OCI-LY7 (cell line): ENCODE data around the gene S1PR1. TPM values are rescaled to one million over a fixed set of nuclear protein-coding genes. Genes with fewer than 3 reads are reported as not detected.

Experiments used
- BruUV-seq: library from RNA; stranded (reverse); fragments of 400-500 nt; replicated peaks from 2 replicates; lab custom pipeline; 2021; lab: Mats Ljungman, UMichigan
- CTCF ChIA-PET: fragments of 300-600 bp; sonication (Branson Sonifier 250); formaldehyde crosslinking; loops from one replicate; lab custom pipeline; 2022; ENCODE audit warnings: antibody characterized with exemption; ENCODE audit not compliant: unreplicated experiment; lab: Charles Lee
- POLR2A ChIA-PET: fragments of 300-600 bp; sonication (Branson Sonifier 250); formaldehyde crosslinking; loops from one replicate; lab custom pipeline; 2022; ENCODE audit warnings: antibody characterized with exemption; lab: Charles Lee
- DNase-seq: peaks from one replicate; pipeline ENCODE4 v3.0.0-alpha.2; 2015; ENCODE audit warnings: low spot score
- H2AFZ ChIP-seq: fragments of 200-600 bp; sonication (generic), shearing (Covaris generic); 2 replicates; pipeline ENCODE4 v1.6.1; 2014; ENCODE audit warnings: mild to moderate bottlenecking, antibody characterized with exemption, low read length, moderate library complexity
- H3K27ac ChIP-seq: fragments of 200-600 bp; sonication (generic); 2 replicates; pipeline ENCODE4 v1.5.1; 2014; ENCODE audit warnings: mixed run types, low read depth, mild to moderate bottlenecking, moderate library complexity, low read length, inconsistent platforms; ENCODE audit not compliant: poor library complexity, severe bottlenecking
- H3K36me3 ChIP-seq: fragments of 200-600 bp; sonication (generic); 2 replicates; pipeline ENCODE4 v1.6.1; 2014; ENCODE audit warnings: mild to moderate bottlenecking, antibody characterized with exemption, low read length, moderate library complexity, mixed read lengths; ENCODE audit not compliant: insufficient read depth
- H3K4me1 ChIP-seq: fragments of 200-600 bp; sonication (generic); 2 replicates; pipeline ENCODE4 v1.5.1; 2014; ENCODE audit warnings: mild to moderate bottlenecking, low read length; ENCODE audit not compliant: insufficient read depth, poor library complexity, severe bottlenecking
- H3K4me2 ChIP-seq: fragments of 200-600 bp; sonication (generic); 2 replicates; pipeline ENCODE4 v1.6.1; 2014; ENCODE audit warnings: mild to moderate bottlenecking, low read length
- H3K4me3 ChIP-seq: fragments of 200-600 bp; sonication (generic); 2 replicates; pipeline ENCODE4 v1.5.1; 2014; ENCODE audit warnings: mild to moderate bottlenecking, low read depth, low read length; ENCODE audit not compliant: poor library complexity, severe bottlenecking
- H3K79me2 ChIP-seq: fragments of 200-600 bp; sonication (generic); 2 replicates; pipeline ENCODE4 v1.6.1; 2016; ENCODE audit warnings: low read depth, mild to moderate bottlenecking, low read length, moderate library complexity, mixed read lengths; ENCODE audit not compliant: insufficient read depth
- H3K9me2 ChIP-seq: fragments of 200-600 bp; sonication (generic); 2 replicates; pipeline ENCODE4 v1.6.1; 2016; ENCODE audit warnings: mild to moderate bottlenecking, low read length, mixed read lengths; ENCODE audit not compliant: insufficient read depth
- H3K9me3 ChIP-seq: fragments of 200-600 bp; sonication (generic); 2 replicates; pipeline ENCODE4 v1.6.1; 2014; ENCODE audit warnings: mild to moderate bottlenecking, mixed run types, low read length, mixed read lengths
- H4K20me1 ChIP-seq: fragments of 200-600 bp; sonication (generic); 2 replicates; pipeline ENCODE4 v1.6.1; 2014; ENCODE audit warnings: mild to moderate bottlenecking, antibody characterized with exemption, low read length, moderate library complexity, mixed read lengths; ENCODE audit not compliant: insufficient read depth
- EZH2phosphoT487 ChIP-seq: fragments of 200-600 bp; sonication (generic); IDR thresholded peaks from 2 replicates; pipeline ENCODE4 v1.6.1; 2018; ENCODE audit warnings: low read depth, borderline replicate concordance, mild to moderate bottlenecking, mixed run types, antibody characterized with exemption, low read length, moderate library complexity, mixed read lengths
- intact Hi-C: fragments of 100-400 bp; cut with micrococcal nuclease; formaldehyde crosslinking; loops from one replicate; pipeline ENCODE4 v1.10.0; 2022; ENCODE audit not compliant: unreplicated experiment
- total RNA-seq, 2 experiments: library from RNA; depleted of rRNA in 1 of 2; stranded (reverse); fragments of >200 nt in 1 of 2; shearing (Covaris generic) in 1 of 2; gene quantifications; 2 replicates each; pipeline ENCODE4 v1.2.3, GENCODE V29; 2014 to 2022
- TF ChIP-seq, protein P1 (sequence below): fragments of 200-600 bp; sonication (generic); conservative IDR thresholded peaks from 2 replicates; pipeline ENCODE4 v1.5.1; 2014; ENCODE audit warnings: mild to moderate bottlenecking, antibody characterized with exemption, low read length, moderate library complexity, mixed read lengths

S1PR1 gene
- total RNA-seq, 2 experiments from 2014 or later = 0.41 TPM; not detected in 1

DNA sequence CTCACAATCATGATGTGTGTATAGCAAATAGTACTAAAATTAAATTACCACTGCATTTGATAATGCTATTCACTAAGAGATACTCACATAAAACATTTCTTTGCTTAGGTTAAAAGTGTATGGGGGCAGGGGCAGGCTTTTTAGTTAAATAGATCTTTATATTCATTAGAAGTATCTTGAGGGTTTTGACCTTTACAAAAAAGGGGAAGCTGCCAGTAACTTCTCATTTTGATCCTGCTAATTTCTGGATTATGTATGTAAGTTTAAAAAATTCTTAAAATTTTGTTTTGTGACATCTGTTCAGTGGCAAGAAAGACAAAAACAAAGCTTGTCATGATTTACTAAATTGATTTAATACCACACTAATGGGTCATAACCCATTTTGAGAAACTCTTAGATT, 45.8 kb upstream of the S1PR1 start:
- H4K20me1 ChIP-seq = no peaks in the 10 kb centered on the region
- H3K9me2 ChIP-seq = no peaks in the 10 kb centered on the region
- no TSS peak for BruUV-seq
- ChIA-PET POLR2A (interaction anchor here (1.2 kb wide), 1 partner anchor 46 kb away, joined by 3 read pairs; no protein-coding TSS in a partner anchor), CTCF (no interaction called here)
- H2AFZ ChIP-seq = no peak overlapping the region
- no peak for DNase-seq
- no peaks in the 10 kb centered on the region for H3K79me2 ChIP-seq
- TF ChIP-seq, protein P1, sequence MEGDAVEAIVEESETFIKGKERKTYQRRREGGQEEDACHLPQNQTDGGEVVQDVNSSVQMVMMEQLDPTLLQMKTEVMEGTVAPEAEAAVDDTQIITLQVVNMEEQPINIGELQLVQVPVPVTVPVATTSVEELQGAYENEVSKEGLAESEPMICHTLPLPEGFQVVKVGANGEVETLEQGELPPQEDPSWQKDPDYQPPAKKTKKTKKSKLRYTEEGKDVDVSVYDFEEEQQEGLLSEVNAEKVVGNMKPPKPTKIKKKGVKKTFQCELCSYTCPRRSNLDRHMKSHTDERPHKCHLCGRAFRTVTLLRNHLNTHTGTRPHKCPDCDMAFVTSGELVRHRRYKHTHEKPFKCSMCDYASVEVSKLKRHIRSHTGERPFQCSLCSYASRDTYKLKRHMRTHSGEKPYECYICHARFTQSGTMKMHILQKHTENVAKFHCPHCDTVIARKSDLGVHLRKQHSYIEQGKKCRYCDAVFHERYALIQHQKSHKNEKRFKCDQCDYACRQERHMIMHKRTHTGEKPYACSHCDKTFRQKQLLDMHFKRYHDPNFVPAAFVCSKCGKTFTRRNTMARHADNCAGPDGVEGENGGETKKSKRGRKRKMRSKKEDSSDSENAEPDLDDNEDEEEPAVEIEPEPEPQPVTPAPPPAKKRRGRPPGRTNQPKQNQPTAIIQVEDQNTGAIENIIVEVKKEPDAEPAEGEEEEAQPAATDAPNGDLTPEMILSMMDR = no peak
- TF ChIP-seq EZH2phosphoT487 = no peak
- no peak overlapping the region for H3K4me2 ChIP-seq
- no peaks in the 10 kb centered on the region for H3K9me3 ChIP-seq
- H3K36me3 ChIP-seq = no peaks in the 10 kb centered on the region
- intact Hi-C loops = no loop called here
- no peak overlapping the region for H3K4me3 ChIP-seq
- H3K27ac ChIP-seq = no peak overlapping the region
- H3K4me1 ChIP-seq = no peaks in the 10 kb centered on the region

DNA sequence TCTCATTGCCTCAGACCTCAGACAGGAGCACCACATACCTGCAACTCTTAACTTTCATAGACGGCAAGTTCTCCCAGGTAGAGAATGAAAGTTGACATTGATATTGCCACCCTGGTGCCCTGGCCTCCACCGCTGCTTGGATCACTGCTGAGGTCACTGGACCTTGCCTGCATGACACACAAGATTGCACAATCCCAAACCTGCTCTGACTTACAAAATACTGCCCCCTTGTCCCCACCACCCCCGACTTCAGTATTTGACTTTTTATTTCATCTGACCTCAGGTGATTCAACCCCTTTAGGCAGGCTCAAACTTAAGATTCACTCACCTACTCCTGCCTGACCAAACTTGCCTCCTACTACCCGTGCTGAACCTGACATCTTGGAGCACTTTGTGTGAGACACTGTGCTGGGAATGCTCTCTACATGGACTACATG, 43.1 kb upstream of the S1PR1 start:
- Histone ChIP-seq H3K27ac (no peak overlapping the region), H4K20me1 (no peaks in the 10 kb centered on the region), H2AFZ (no peak overlapping the region), H3K9me2 (no peaks in the 10 kb centered on the region), H3K4me1 (no peaks in the 10 kb centered on the region), H3K79me2 (no peaks in the 10 kb centered on the region), H3K4me3 (no peak overlapping the region), H3K4me2 (no peak overlapping the region), H3K9me3 (no peaks in the 10 kb centered on the region), H3K36me3 (no peaks in the 10 kb centered on the region)
- no TSS peak for BruUV-seq
- ChIA-PET CTCF (no interaction called here), POLR2A (interaction anchor here (1.2 kb wide), 1 partner anchor 15 kb away, joined by 3 read pairs; no protein-coding TSS in a partner anchor)
- intact Hi-C loops = no loop called here
- no peak for DNase-seq
- TF ChIP-seq, protein P1 = no peak

DNA sequence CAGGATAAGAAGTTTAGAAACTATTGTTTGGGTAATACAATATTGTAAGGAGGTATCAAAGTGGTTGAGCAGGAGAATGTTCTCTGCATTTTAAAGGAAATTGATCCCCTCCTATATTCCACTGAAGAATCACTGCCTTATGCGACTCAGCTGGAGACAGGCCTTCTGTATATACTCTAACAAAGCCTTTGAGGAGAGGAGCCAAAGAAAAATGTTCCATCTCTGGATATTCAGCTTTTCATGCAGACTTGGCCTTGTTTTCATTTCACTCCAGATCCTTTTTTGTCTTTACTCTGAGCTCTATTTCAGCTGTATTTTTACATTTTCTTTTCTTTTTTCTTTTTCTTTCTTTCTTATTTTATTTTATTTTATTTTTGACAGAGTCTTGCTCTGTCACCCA, 42.1 kb upstream of the S1PR1 start:
- POLR2A ChIA-PET = interaction anchor here (1.2 kb wide), 1 partner anchor 16 kb away, joined by 3 read pairs; no protein-coding TSS in a partner anchor
- intact Hi-C loops = no loop called here
- BruUV-seq = no TSS peak

More for the DNA sequence above, 42.1 kb upstream of the S1PR1 start:
- Histone ChIP-seq H3K4me3 (no peak overlapping the region), H3K27ac (no peak overlapping the region), H2AFZ (no peak overlapping the region), H3K4me2 (no peak overlapping the region), H3K36me3 (no peaks in the 10 kb centered on the region), H3K9me2 (no peaks in the 10 kb centered on the region), H3K9me3 (no peaks in the 10 kb centered on the region), H4K20me1 (no peaks in the 10 kb centered on the region), H3K79me2 (no peaks in the 10 kb centered on the region), H3K4me1 (no peaks in the 10 kb centered on the region)
- CTCF ChIA-PET = no interaction called here
- TF ChIP-seq, protein P1 = no peak
- TF ChIP-seq EZH2phosphoT487 = no peak
- DNase-seq = no peak
